ENCODE measurements around the gene ADGRL1. TPM values are rescaled to one million over a fixed set of nuclear protein-coding genes. Genes with fewer than 3 reads are reported as not detected.

ADGRL1 gene
- total RNA-seq, 1 donor from 2014 or later = 12.4 TPM

DNA sequence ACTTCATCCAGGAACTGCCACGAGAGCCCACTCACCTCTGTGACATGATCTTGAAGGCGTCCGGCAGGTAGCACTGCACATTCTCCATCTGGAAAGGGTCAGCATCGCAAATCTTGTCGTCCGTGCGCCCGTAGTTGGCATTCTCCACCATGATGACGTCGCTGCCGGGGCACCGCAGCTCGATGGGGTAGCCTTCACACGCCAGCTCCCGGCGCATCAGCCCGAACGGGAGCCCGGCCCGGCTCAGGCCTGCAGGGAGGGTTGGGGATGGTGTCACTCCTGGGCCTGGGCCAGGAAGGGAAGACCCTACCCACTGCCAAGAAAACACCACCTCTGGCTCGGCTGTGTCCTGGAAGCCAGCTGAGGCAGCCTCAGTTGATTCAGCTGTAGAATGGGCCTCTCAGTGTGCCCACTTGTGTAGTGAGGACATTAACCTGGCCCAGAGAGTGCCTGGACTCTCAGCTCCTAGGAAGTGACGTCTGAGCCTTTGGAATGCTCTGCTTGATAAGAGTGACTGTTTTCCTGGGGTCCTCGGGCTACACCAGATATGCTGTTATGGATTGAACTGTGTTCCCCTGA is 28.4 kb downstream of the ADGRL1 start:
- Mint-ChIP-seq H3K36me3 (ENCODE audit: low read depth) (peaks cover 3% of the 10 kb centered on the region), H3K27me3 (ENCODE audit: insufficient read depth) (no peaks in the 10 kb centered on the region), H3K27ac (no peak overlapping the region), H3K4me3 (no peak overlapping the region), H3K9me3 (no peaks in the 10 kb centered on the region), H3K4me1 (ENCODE audit: low read depth) (peaks cover 5% of the 10 kb centered on the region)
- no peak for DNase-seq (ENCODE audit: low spot score)
- intact Hi-C loops (cut with micrococcal nuclease) = no loop called here

DNA sequence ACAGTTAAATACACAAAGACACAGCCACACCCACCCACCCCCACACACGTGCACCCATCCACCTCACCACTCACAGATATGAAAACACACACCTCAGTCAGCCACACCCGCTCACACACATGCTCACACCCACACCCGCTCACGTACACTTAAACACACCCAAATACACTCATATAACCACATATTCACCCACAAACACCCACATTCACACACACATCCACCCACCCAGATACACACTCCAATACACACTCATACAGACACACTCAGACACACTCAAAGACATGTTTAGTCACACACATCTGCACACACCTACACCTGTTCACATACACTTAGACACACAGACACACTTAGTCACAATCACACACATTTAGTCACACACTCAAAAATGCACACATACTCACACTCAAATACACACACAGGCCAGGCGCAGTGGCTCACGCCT is 30.6 kb downstream of the ADGRL1 start:
- intact Hi-C loops (cut with micrococcal nuclease) = no loop called here
- peak overlapping the region; percentile 7 for H3K27ac Mint-ChIP-seq
- no peaks in the 10 kb centered on the region for H3K9me3 Mint-ChIP-seq
- peaks cover 5% of the 10 kb centered on the region for H3K4me1 Mint-ChIP-seq (ENCODE audit: low read depth)
- peaks cover 4% of the 10 kb centered on the region for H3K36me3 Mint-ChIP-seq (ENCODE audit: low read depth)
- DNase-seq (ENCODE audit: low spot score) = no peak
- no peaks in the 10 kb centered on the region for H3K27me3 Mint-ChIP-seq (ENCODE audit: insufficient read depth)
- no peak overlapping the region for H3K4me3 Mint-ChIP-seq

DNA sequence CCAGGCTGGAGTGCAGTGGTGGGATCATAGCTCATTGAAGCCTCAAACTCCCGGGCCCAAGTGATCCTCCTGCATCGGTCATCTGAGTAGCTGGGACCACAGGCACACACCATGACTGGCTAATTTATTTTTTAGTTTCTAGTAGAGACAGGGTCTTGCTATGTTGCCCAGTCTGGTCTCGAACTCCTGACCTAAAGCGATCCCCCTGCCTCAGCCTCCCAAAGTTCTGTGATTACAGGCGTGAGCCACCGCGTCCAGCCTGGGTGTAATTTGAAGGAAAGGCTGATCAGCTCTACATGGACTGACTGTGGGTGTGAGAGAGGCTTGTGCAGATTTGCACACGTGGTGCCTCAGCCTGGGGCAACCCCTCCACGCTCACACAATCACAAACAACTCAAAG is 31.1 kb downstream of the ADGRL1 start:
- Mint-ChIP-seq H3K27me3 (ENCODE audit: insufficient read depth) (no peaks in the 10 kb centered on the region), H3K9me3 (no peaks in the 10 kb centered on the region), H3K4me3 (no peak overlapping the region), H3K4me1 (ENCODE audit: low read depth) (peaks cover 5% of the 10 kb centered on the region), H3K36me3 (ENCODE audit: low read depth) (peaks cover 8% of the 10 kb centered on the region), H3K27ac (no peak overlapping the region)
- DNase-seq (ENCODE audit: low spot score) = no peak
- intact Hi-C loops (cut with micrococcal nuclease) = no loop called here

DNA sequence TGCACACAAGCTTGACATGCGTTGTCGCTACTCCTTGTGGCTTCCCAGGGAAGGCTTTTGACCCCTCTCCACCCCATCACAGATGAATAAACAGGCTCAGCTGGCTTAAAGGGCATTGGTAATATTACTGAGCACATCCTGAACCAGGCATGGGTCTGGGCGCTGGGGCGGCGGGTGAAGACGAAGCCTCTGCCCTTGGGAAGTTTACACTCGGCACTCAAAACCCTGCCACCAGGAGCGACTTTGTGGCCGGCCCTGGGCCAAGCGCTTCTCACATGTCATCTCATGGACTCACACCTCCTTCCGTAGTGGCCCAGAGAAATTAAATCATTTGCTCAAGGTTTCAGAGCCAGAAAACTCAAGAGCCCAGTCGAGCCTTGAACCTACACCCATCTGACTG is 37.0 kb downstream of the ADGRL1 start:
- Mint-ChIP-seq H3K9me3 (no peaks in the 10 kb centered on the region), H3K36me3 (ENCODE audit: low read depth) (peaks cover 11% of the 10 kb centered on the region), H3K27me3 (ENCODE audit: insufficient read depth) (no peaks in the 10 kb centered on the region), H3K4me3 (no peak overlapping the region), H3K27ac (no peak overlapping the region), H3K4me1 (ENCODE audit: low read depth) (peaks cover 14% of the 10 kb centered on the region)
- intact Hi-C loops (cut with micrococcal nuclease) = no loop called here
- no peak for DNase-seq (ENCODE audit: low spot score)

DNA sequence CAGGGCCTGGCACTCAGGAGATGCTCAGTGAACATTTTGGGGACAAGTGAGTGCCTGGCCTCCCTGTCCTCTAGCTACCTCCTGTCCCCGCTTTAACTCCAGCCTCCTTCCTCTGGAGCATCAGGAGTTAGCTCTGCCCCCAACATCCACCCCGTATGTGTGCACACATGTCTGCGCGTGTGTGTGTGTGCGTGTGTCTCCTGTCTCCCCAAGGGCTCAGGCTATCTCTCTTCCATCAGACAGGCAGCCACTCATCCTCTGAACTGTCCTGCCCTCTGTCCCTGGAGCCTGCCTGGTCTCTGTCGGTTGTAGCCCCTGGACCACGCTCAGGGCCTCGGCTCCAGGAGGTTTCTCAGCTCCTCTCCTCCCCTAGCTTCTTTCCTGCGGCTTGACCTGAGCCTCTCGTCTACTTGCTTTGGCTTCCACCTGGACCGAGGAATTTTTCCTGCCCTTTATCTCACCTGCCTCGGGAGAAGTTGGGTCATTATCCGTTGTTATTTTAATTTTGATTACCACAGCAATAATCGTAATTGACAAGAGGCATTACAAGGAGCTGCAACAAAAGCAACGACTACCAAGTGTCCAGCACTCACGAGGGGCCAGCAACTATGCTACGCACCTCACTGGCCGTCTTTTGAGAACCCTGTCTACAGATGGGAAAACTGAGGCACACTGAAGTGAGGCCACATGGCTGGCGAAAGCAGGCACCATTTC is 37.6 kb downstream of the ADGRL1 start:
- H3K4me3 Mint-ChIP-seq = no peak overlapping the region
- intact Hi-C loops (cut with micrococcal nuclease) = no loop called here
- peak overlapping the region; percentile 55 for H3K27ac Mint-ChIP-seq
- H3K9me3 Mint-ChIP-seq = no peaks in the 10 kb centered on the region
- peaks cover 14% of the 10 kb centered on the region for H3K4me1 Mint-ChIP-seq (ENCODE audit: low read depth)
- no peaks in the 10 kb centered on the region for H3K27me3 Mint-ChIP-seq (ENCODE audit: insufficient read depth)
- no peak for DNase-seq (ENCODE audit: low spot score)
- H3K36me3 Mint-ChIP-seq (ENCODE audit: low read depth) = peaks cover 9% of the 10 kb centered on the region

DNA sequence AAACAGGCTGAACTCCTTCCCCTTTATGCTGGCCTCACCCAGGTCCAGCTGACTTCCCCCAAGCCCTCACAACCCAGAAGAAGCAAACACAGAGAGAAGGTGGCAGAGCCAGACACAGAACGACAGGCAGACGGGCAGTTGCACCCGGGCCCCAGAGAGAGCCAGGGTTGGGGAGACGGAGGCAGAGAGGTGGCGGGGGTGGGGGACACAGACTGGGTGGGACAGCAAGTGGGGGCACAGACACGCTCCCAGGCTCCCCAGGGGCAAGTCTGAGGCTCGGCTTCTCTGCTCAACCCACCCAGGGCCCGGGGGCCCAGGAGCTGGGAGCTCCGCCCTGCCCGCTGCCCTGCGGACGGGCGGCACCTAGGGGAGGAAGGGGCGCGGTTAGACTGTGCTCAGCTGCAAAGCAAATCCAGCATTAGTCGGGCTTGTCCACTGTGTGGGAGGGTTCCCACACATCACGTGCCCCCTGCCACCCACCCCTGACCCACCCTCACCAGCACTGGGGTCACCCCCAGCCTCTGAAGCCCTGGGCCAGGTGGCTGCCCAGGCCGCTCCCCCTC is 38.3 kb downstream of the ADGRL1 start:
- no peak for DNase-seq (ENCODE audit: low spot score)
- intact Hi-C loops (cut with micrococcal nuclease) = no loop called here
- no peaks in the 10 kb centered on the region for H3K9me3 Mint-ChIP-seq

DNA sequence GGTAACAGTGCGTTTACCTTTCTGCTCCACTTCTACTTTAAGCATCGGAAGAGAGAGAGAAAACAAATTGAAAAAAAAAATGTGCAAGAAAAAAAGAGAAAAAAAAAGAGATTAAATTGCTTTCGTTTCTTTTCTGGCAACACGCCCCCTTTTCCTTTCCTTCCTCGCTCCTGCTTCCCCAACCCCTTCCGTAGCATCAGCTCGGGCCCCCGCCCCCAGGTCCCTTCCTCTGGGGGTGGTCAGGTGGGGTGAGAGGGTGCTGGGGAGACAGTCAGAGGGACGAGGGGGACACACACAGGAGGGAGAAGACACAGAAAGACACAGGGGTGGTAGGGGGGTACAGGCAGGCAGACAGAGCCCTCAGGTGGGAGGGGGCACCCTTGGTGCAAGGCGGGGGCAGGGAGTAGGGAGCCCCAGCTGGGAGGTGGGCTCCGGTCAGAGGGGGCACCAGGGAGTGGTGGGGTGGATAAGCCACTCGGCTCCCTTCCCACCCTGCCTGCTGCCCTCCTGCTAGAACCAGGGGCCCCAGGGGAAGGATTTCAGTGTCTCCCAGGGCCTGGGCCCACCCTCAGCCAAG is 38.9 kb downstream of the ADGRL1 start:
- no peak for DNase-seq (ENCODE audit: low spot score)
- Mint-ChIP-seq H3K4me1 (ENCODE audit: low read depth) (peaks cover 14% of the 10 kb centered on the region), H3K36me3 (ENCODE audit: low read depth) (peaks cover 9% of the 10 kb centered on the region), H3K27ac (peak overlapping the region; percentile 70), H3K27me3 (ENCODE audit: insufficient read depth) (no peaks in the 10 kb centered on the region), H3K4me3 (peak overlapping the region; percentile 73), H3K9me3 (no peaks in the 10 kb centered on the region)
- intact Hi-C loops (cut with micrococcal nuclease) = no loop called here

More for the DNA sequence above, 38.3 kb downstream of the ADGRL1 start:
- Mint-ChIP-seq H3K4me3 (no peak overlapping the region), H3K27me3 (ENCODE audit: insufficient read depth) (no peaks in the 10 kb centered on the region), H3K27ac (no peak overlapping the region), H3K4me1 (ENCODE audit: low read depth) (peaks cover 14% of the 10 kb centered on the region), H3K36me3 (ENCODE audit: low read depth) (peaks cover 9% of the 10 kb centered on the region)

DNA sequence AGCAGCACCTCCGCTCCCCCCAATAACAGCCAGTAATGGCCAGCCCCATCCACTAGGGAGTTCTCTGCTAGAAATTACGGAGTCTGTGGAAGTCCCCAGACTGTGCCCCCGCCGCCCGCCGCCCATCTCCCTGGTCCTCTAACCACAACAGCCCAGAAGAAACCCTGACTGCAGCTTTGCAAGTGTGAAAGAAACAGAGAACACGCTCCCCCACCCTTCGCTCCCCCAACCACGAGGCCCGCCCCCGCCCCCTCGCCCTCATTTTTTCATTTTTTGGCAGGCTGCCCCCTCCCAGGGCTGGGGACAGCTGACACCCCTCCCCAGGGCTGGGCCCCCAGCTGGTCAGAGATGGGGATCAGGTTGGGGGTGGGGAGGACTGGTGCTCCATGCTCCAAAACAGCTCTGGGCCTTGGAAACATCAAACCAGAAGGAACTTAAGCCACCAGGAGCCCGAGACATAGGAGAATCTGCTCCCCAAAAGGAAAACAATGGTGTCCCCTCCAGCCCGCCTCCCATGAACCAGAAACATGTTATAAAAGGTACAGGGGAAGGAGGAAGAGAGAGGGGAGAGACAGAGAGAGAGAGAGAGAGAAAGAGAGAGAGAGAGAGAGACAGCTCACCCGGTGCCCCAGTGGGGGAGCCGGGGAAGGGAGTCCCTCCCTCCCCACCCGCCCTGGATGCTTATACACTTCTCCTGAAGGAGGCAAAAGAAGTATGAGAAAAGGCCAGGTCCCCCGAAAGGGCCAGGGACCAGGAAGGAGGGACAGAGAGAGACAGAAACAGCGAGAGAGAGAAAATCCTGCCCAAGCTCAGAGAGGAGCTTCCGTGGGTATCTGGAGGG is 39.8 kb downstream of the ADGRL1 start:
- Mint-ChIP-seq H3K36me3 (ENCODE audit: low read depth) (peaks cover 9% of the 10 kb centered on the region), H3K4me1 (ENCODE audit: low read depth) (peaks cover 14% of the 10 kb centered on the region), H3K9me3 (no peaks in the 10 kb centered on the region), H3K27me3 (ENCODE audit: insufficient read depth) (no peaks in the 10 kb centered on the region), H3K27ac (peak overlapping the region; percentile 70), H3K4me3 (peak overlapping the region; percentile 73)
- no peak for DNase-seq (ENCODE audit: low spot score)
- intact Hi-C loops (cut with micrococcal nuclease) = no loop called here

DNA sequence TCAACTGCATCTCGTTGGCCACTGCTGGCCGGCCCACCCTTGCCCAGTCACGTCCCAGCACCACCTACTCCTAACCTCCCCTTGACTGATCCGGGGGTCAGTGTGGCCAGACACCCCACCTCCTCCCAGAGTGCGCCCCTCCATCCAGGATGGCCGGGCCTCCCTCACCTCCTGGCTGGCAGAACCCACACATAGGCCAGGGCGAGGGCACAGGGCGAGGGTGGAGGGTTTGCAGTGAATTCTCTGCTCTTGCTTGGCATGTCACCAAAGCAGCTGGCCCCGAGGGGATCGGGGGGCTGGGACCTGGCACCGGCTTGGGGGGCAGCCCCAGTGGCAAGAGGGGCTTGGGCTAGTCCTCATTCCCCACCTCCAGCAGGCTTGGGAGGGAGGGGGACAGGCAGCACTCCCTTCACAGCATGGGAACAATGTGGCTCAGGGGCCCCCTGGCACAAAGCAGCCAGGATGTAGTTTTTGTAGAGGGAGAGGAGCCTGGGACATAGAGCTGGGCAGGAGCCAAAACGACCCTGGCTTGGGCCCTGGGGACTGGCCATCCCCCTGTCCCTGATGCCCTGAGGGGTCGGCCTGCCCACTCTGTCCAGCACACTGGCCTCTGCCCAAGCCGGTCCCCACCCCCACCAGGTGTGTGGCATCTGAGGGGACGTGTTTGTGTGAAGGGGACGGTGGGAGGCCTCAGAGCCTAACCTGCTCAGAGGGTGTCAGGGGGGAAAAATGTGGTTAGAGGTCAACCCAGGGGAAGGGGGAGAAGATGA is 41.1 kb downstream of the ADGRL1 start:
- no peak overlapping the region for H3K4me3 Mint-ChIP-seq
- H3K9me3 Mint-ChIP-seq = no peaks in the 10 kb centered on the region
- peaks cover 14% of the 10 kb centered on the region for H3K4me1 Mint-ChIP-seq (ENCODE audit: low read depth)
- no peaks in the 10 kb centered on the region for H3K27me3 Mint-ChIP-seq (ENCODE audit: insufficient read depth)
- peaks cover 4% of the 10 kb centered on the region for H3K36me3 Mint-ChIP-seq (ENCODE audit: low read depth)
- no peak overlapping the region for H3K27ac Mint-ChIP-seq
- intact Hi-C loops (cut with micrococcal nuclease) = no loop called here
- DNase-seq (ENCODE audit: low spot score) = no peak

DNA sequence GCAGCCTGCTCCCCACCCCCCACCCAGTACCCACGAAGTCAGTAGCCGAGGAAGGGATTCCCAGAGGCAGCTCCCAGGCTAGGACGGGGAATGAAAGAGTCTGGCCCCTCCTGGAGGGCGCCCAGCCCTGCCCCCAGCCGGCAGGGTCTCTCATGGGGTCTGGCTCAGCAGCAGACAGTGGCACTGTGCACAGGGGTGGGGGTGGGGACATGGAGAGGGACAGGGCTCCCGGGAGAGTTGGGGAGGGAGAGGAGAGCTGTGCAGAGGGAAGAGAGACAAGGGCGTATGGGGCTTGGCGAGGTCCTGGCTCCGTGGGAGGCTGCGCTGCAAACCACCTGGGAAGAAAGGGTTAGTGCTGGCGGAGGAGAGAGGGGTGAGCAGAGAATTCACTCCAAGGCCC is 41.9 kb downstream of the ADGRL1 start:
- Mint-ChIP-seq H3K27me3 (ENCODE audit: insufficient read depth) (no peaks in the 10 kb centered on the region), H3K4me3 (no peak overlapping the region), H3K9me3 (no peaks in the 10 kb centered on the region), H3K36me3 (ENCODE audit: low read depth) (peaks cover under 1% of the 10 kb centered on the region), H3K4me1 (ENCODE audit: low read depth) (peaks cover 14% of the 10 kb centered on the region), H3K27ac (no peak overlapping the region)
- DNase-seq (ENCODE audit: low spot score) = no peak
- intact Hi-C loops (cut with micrococcal nuclease) = no loop called here

DNA sequence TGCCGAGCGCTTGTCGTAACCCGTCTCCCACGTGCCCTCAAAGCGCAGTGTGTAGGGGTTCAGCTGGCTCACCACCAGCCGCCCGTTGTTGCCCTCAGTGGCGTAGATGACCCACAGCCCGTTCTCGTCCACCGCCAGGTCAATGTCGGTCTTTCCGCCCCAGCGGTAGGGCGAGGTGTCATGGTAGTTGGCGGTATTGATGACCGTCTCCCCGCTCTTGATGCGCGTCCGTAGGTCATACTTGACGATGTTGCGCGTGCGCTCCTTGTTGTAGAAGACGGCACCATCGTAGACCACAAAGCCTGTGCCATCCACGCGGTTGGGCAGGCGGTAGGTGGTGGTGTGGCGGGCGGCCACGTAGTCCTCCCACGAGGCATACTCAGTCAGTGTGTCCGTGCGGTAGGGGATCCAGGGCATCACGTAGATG is 43.1 kb downstream of the ADGRL1 start:
- intact Hi-C loops (cut with micrococcal nuclease) = no loop called here
- Mint-ChIP-seq H3K27ac (no peak overlapping the region), H3K27me3 (ENCODE audit: insufficient read depth) (no peaks in the 10 kb centered on the region), H3K36me3 (ENCODE audit: low read depth) (no peaks in the 10 kb centered on the region), H3K4me3 (no peak overlapping the region), H3K9me3 (no peaks in the 10 kb centered on the region), H3K4me1 (ENCODE audit: low read depth) (peaks cover 14% of the 10 kb centered on the region)
- no peak for DNase-seq (ENCODE audit: low spot score)

DNA sequence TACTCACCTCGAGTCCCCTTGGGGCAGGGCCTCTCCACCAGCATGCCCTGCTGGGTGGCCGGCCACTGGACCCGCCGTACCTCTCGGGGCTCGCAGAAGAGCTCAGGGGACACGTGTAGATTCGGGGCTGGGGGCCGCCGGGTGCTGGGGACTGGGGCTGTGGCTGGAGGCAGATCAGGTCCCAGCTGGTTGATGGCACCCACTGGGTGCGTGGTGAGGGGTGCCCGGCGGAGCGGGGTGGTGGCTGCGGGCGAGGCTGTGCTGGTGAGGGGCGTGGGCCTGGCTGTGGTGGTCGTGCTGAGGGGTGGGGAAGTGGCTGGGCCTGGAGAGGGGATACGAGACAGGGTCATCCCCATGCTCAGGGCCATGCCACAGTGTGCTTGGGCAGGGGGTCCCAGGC is 44.7 kb downstream of the ADGRL1 start:
- Mint-ChIP-seq H3K36me3 (ENCODE audit: low read depth) (no peaks in the 10 kb centered on the region), H3K9me3 (no peaks in the 10 kb centered on the region), H3K4me1 (ENCODE audit: low read depth) (peaks cover 6% of the 10 kb centered on the region), H3K27ac (no peak overlapping the region), H3K27me3 (ENCODE audit: insufficient read depth) (no peaks in the 10 kb centered on the region), H3K4me3 (no peak overlapping the region)
- DNase-seq (ENCODE audit: low spot score) = no peak
- intact Hi-C loops (cut with micrococcal nuclease) = no loop called here

Measured in activated T-helper 1 cell treated with anti-CD3 and anti-CD28 coated beads, Interleukin-12 subunit alpha, Interleukin-12 subunit beta, Interleukin-2, Interleukin-4 antibody, amounts not matched to agents 30 ng/mL and 10 ng/mL and 1 ng/mL, durations not matched to agents 14 hours and 24 hours and 36 hours (primary cell).